ENCODE data around the gene CRB2. TPM values are rescaled to one million over a fixed set of nuclear protein-coding genes. Genes with fewer than 3 reads are reported as not detected.

Gene CRB2
- total RNA-seq, 2 donors from 2014 or later = 1.6 to 3.5 TPM

DNA sequence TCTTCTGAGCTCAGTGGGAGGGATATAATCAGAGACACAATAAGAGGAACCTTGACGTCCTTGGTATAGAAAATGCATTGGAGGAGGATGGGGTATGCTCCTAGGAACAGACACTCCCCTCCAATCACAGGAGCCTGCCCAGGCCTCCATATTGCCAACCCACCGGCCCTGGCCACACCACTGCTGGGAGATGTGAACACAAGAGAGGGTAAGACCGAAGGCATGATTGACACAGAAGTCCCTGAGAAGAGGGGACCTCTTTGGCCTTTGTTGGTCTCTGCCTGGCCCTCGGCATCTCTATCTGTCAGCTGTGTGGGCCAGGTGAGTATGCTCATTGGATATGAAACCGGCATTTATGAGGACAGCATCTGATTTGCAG is 62.0 kb downstream of the CRB2 start:
- Histone ChIP-seq H3K9me3 (no peaks in the 10 kb centered on the region), H3K27ac (no peak overlapping the region), H3K27me3 (no peaks in the 10 kb centered on the region), H3K4me1 (no peaks in the 10 kb centered on the region), H3K36me3 (no peaks in the 10 kb centered on the region), H3K4me3 (no peak overlapping the region)
- TF ChIP-seq, protein P1, sequence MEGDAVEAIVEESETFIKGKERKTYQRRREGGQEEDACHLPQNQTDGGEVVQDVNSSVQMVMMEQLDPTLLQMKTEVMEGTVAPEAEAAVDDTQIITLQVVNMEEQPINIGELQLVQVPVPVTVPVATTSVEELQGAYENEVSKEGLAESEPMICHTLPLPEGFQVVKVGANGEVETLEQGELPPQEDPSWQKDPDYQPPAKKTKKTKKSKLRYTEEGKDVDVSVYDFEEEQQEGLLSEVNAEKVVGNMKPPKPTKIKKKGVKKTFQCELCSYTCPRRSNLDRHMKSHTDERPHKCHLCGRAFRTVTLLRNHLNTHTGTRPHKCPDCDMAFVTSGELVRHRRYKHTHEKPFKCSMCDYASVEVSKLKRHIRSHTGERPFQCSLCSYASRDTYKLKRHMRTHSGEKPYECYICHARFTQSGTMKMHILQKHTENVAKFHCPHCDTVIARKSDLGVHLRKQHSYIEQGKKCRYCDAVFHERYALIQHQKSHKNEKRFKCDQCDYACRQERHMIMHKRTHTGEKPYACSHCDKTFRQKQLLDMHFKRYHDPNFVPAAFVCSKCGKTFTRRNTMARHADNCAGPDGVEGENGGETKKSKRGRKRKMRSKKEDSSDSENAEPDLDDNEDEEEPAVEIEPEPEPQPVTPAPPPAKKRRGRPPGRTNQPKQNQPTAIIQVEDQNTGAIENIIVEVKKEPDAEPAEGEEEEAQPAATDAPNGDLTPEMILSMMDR (IDR thresholded peaks at IDR 0.05) = no peak
- no peak for DNase-seq (ENCODE audit: low spot score)

DNA sequence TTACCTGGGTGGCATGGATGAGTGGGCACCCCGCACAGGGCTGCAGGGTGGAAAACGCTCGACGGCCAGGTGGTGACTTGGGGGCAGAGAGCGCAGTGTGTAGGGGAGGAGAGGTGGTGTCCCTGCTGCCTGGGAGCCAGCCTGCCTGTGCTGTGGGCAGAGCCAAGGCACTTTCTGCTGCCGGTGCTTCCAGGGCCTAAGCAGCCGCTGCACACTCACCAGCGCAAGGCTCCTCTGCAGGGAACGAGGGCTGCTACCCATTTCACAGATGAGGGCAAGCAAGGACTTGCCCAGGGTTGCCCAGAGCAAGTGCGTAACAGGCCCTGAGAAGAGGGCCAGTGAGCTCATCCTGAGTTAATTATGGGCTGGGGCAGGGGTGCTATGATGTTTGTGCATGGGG is 62.5 kb downstream of the CRB2 start:
- no peak overlapping the region for H3K27ac ChIP-seq
- no peak overlapping the region for H3K4me3 ChIP-seq
- DNase-seq (ENCODE audit: low spot score) = no peak
- H3K9me3 ChIP-seq = no peaks in the 10 kb centered on the region
- no peaks in the 10 kb centered on the region for H3K4me1 ChIP-seq
- no peaks in the 10 kb centered on the region for H3K27me3 ChIP-seq
- TF ChIP-seq, protein P1 (IDR thresholded peaks at IDR 0.05) = no peak
- H3K36me3 ChIP-seq = no peaks in the 10 kb centered on the region

DNA sequence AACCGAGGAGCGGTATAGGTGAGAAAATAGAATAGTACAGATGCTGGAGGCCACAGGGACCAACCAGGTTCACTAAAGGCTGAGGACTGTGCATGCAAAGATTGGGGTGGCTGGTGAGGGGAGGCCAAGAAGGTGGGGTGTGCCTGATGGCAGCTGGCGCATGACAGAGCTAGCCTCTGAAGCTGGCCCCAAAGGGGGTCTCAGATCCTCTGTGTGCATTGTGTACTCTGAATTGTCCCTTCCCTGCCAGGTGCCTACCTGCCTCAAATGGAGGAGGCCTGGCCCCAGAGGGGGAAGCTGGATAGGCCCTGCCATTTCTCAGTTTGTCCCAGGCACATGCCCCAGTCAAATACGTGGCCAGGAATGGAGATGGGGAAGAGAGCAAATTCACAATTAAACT is 63.1 kb downstream of the CRB2 start:
- DNase-seq (ENCODE audit: low spot score) = no peak
- Histone ChIP-seq H3K27me3 (no peaks in the 10 kb centered on the region), H3K4me1 (no peaks in the 10 kb centered on the region), H3K36me3 (no peaks in the 10 kb centered on the region), H3K27ac (no peak overlapping the region), H3K4me3 (no peak overlapping the region), H3K9me3 (no peaks in the 10 kb centered on the region)
- TF ChIP-seq, protein P1 (IDR thresholded peaks at IDR 0.05) = no peak

DNA sequence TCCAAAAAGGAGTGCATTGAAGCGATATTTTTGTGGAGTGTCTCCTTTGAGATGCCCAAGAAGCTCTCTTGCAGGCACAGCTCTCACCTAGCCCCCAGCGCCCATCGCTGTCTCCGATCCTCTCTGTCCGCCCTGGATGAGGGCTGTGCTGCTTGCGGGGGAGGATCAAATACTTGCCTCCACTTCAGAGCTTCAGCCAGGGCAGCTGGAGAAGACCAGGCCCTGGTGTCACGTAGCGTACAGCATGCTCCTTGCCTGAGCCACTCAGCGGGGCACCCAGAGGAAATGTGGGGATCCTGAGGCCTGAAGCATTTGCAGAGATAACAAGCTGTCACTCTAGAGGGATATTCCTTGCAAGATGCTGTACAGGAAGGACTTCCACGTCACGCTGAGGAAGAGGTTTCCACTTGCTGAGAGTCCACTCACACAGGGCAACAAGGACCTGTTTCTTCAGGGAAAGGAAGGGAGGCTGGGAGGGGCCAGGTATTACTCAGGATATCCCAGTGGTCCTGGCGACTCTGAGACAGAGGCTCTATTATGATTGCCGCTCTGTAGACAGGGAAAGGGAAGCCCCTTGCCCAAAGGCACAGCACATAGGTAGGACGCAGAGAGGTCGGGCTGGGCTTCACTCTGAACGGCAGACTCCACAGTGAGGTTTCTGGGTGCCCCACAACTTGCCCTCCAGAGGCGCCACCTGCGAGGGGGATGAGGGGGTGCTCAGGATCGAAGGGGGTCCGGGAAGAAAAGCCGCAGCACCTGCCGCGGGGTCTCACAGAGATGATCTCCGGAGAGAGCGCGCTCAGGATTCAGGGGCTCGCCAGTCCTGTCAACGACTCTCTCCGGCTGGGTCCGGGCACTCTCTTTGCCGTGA is 64.0 kb downstream of the CRB2 start:
- H3K27me3 ChIP-seq = no peaks in the 10 kb centered on the region
- no peak overlapping the region for H3K27ac ChIP-seq
- no peak for DNase-seq (ENCODE audit: low spot score)
- no peak overlapping the region for H3K4me3 ChIP-seq
- no peaks in the 10 kb centered on the region for H3K36me3 ChIP-seq
- no peaks in the 10 kb centered on the region for H3K4me1 ChIP-seq
- TF ChIP-seq, protein P1 (IDR thresholded peaks at IDR 0.05) = no peak
- no peaks in the 10 kb centered on the region for H3K9me3 ChIP-seq

DNA sequence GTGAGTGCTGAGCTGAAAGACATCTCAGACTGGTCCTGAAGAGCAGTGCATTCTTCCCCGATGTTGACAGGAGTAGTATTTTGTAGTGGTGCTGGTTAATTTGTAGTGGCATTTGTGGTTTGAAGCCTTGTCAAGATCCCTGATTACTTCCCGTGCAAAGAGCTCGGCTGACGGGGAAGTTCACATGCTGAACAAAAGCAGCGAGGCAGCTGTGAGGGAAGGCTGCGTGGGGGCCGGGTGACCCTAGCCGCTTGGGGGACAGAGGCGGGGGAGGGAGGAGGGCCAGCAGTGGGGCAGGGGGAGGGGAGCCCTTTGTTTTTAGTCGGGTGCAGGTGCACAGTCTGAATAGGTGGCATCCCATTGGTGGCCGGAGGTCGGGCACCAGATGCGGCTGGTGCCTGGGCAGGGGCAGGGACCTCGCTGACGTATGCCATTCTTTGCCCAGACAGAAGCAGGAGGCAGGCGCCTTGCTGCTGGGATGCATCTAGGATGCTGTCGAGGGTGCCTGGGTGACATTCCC is 64.7 kb downstream of the CRB2 start:
- TF ChIP-seq, protein P1 (IDR thresholded peaks at IDR 0.05) = no peak
- Histone ChIP-seq H3K27me3 (no peaks in the 10 kb centered on the region), H3K36me3 (no peaks in the 10 kb centered on the region), H3K9me3 (no peaks in the 10 kb centered on the region), H3K4me1 (no peaks in the 10 kb centered on the region), H3K4me3 (no peak overlapping the region), H3K27ac (no peak overlapping the region)
- no peak for DNase-seq (ENCODE audit: low spot score)

All from right atrium auricular region (tissue), 2 donors.